Panc1 (cell line): ENCODE data around the gene ACAD9. TPM values are rescaled to one million over a fixed set of nuclear protein-coding genes. Genes with fewer than 3 reads are reported as not detected.

Experiments used
- ATAC-seq: fragments of 200-7000 bp; cut with Tn5 transposase; 2 replicates; pipeline ENCODE4 v1.9.1; 2020; ENCODE audit warnings: mild to moderate bottlenecking, moderate library complexity
- BruUV-seq: library from RNA; stranded (reverse); fragments of 400-500 nt; replicated peaks from 2 replicates; lab custom pipeline; 2021; lab: Mats Ljungman, UMichigan
- CTCF ChIA-PET: fragments of 300-600 bp; sonication (Branson Sonifier 250); formaldehyde crosslinking; loops from one replicate; lab custom pipeline; 2022; ENCODE audit warnings: antibody characterized with exemption; lab: Charles Lee
- POLR2A ChIA-PET: fragments of 300-600 bp; sonication (Branson Sonifier 250); formaldehyde crosslinking; loops from one replicate; lab custom pipeline; 2022; ENCODE audit warnings: antibody characterized with exemption; lab: Charles Lee
- DNase-seq: peaks from one replicate; pipeline ENCODE4 v3.0.0-alpha.2; 2010; ENCODE audit warnings: low read depth, low spot score
- H3K27ac ChIP-seq: 2 replicates; pipeline ENCODE4 v1.5.1; 2011; ENCODE audit warnings: mild to moderate bottlenecking, low read length, inconsistent platforms
- H3K27me3 ChIP-seq: fragments of 200-500 bp; sonication (Bioruptor generic); 2 replicates; pipeline ENCODE4 v1.6.0; 2014; ENCODE audit warnings: low read length, inconsistent platforms; ENCODE audit not compliant: control insufficient read depth, insufficient read depth
- H3K36me3 ChIP-seq: fragments of 200-500 bp; sonication (Bioruptor generic); 2 replicates; pipeline ENCODE4 v1.5.1; 2014; ENCODE audit warnings: inconsistent platforms, mild to moderate bottlenecking, low read length, moderate library complexity; ENCODE audit not compliant: control insufficient read depth, insufficient read depth
- H3K4me1 ChIP-seq: 2 replicates; pipeline ENCODE4 v1.5.1; 2011; ENCODE audit warnings: inconsistent platforms, mild to moderate bottlenecking, low read length, moderate library complexity; ENCODE audit not compliant: control insufficient read depth, insufficient read depth
- H3K4me3 ChIP-seq, 2 experiments: 2 replicates each; pipeline ENCODE4 v1.5.1; 2011 to 2012; ENCODE audit warnings: low read depth in 2 of 2, low read length in 2 of 2, mild to moderate bottlenecking in 2 of 2, inconsistent platforms in 1 of 2, moderate library complexity in 1 of 2
- H3K9me3 ChIP-seq: fragments of 200-500 bp; sonication (Bioruptor generic); 2 replicates; pipeline ENCODE4 v1.5.1; 2014; ENCODE audit warnings: low read depth, mild to moderate bottlenecking, inconsistent platforms, low read length, moderate library complexity; ENCODE audit not compliant: control insufficient read depth, insufficient read depth
- CTCF ChIP-seq: fragments of 450-650 bp; IDR thresholded peaks from 2 replicates; pipeline ENCODE4 v1.5.1; 2017; ENCODE audit warnings: mild to moderate bottlenecking
- POLR2AphosphoS5 ChIP-seq: IDR thresholded peaks from 2 replicates; pipeline ENCODE4 v1.6.1; 2012; ENCODE audit warnings: mild to moderate bottlenecking, low read depth, low read length, moderate library complexity
- SIN3A ChIP-seq: IDR thresholded peaks from 2 replicates; pipeline ENCODE4 v1.6.1; 2012; ENCODE audit warnings: low read depth, mild to moderate bottlenecking, low read length, moderate library complexity, borderline replicate concordance; ENCODE audit not compliant: insufficient read depth
- TCF7L2 ChIP-seq: IDR thresholded peaks from 2 replicates; pipeline ENCODE4 v1.6.1; 2011; ENCODE audit warnings: mild to moderate bottlenecking, low read depth, low read length, inconsistent platforms
- in situ Hi-C: cut with HindIII; loops from 2 replicates; pipeline ENCODE4 v1.10.0; 2016; ENCODE audit warnings: low sequenced_read_pairs, low pct_unique_long_range_greater_than_20kb
- intact Hi-C: fragments of 100-400 bp; cut with micrococcal nuclease; formaldehyde crosslinking; loops from one replicate; pipeline ENCODE4 v1.10.0; 2022; ENCODE audit not compliant: unreplicated experiment
- total RNA-seq: library from RNA; stranded (reverse); gene quantifications from one replicate; pipeline ENCODE4 v1.2.1, GENCODE V29; 2021; ENCODE audit not compliant: unreplicated experiment
- TF ChIP-seq, protein P1 (sequence below), 2 experiments: IDR thresholded peaks; 2 replicates each; pipeline ENCODE4 v1.6.1; 2011 to 2012; ENCODE audit warnings: low read depth in 2 of 2, control low read depth in 1 of 2, low read length in 1 of 2, mild to moderate bottlenecking in 1 of 2, moderate library complexity in 1 of 2; ENCODE audit not compliant: insufficient read depth in 1 of 2

Gene ACAD9
- total RNA-seq, 1 experiment from 2014 or later: 70.9 TPM

GRCh38 chr3:128849911-128850455, 29.4 kb upstream of the ACAD9 start:
- CTCF ChIA-PET: interaction anchor here (0.6 kb wide), 1 partner anchor 169 kb away, joined by 3 read pairs; no protein-coding TSS in a partner anchor
- no peak for DNase-seq

GRCh38 chr3:128850544-128850943, 28.9 kb upstream of the ACAD9 start:
- DNase-seq (no peak), ATAC-seq (no peak)
- CTCF ChIA-PET: no interaction called here
- TF ChIP-seq SIN3A (no peak), CTCF (no peak; the same call in 1 of the 2 replicates), POLR2AphosphoS5 (no peak), TCF7L2 (no peak)
- TF ChIP-seq, protein P1, sequence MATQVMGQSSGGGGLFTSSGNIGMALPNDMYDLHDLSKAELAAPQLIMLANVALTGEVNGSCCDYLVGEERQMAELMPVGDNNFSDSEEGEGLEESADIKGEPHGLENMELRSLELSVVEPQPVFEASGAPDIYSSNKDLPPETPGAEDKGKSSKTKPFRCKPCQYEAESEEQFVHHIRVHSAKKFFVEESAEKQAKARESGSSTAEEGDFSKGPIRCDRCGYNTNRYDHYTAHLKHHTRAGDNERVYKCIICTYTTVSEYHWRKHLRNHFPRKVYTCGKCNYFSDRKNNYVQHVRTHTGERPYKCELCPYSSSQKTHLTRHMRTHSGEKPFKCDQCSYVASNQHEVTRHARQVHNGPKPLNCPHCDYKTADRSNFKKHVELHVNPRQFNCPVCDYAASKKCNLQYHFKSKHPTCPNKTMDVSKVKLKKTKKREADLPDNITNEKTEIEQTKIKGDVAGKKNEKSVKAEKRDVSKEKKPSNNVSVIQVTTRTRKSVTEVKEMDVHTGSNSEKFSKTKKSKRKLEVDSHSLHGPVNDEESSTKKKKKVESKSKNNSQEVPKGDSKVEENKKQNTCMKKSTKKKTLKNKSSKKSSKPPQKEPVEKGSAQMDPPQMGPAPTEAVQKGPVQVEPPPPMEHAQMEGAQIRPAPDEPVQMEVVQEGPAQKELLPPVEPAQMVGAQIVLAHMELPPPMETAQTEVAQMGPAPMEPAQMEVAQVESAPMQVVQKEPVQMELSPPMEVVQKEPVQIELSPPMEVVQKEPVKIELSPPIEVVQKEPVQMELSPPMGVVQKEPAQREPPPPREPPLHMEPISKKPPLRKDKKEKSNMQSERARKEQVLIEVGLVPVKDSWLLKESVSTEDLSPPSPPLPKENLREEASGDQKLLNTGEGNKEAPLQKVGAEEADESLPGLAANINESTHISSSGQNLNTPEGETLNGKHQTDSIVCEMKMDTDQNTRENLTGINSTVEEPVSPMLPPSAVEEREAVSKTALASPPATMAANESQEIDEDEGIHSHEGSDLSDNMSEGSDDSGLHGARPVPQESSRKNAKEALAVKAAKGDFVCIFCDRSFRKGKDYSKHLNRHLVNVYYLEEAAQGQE (IDR thresholded peaks at IDR 0.05; ENCODE audit: insufficient read depth in 1 of 2, low read depth in 2 of 2, low read length in 1 of 2): no peak
- Histone ChIP-seq H3K27me3 (no peaks in the 10 kb centered on the region), H3K4me1 (peaks cover 8% of the 10 kb centered on the region; the same call in 1 of the 2 replicates), H3K27ac (no peak overlapping the region), H3K36me3 (no peaks in the 10 kb centered on the region), H3K9me3 (peaks cover 15% of the 10 kb centered on the region), H3K4me3 (no peak overlapping the region)
- intact Hi-C loops: no loop called here
- in situ Hi-C loops: loop anchor here (5.0 kb wide), 1 partner anchor 53 kb away; no protein-coding TSS in a partner anchor
- no TSS peak for BruUV-seq
- POLR2A ChIA-PET: no interaction called here

More at GRCh38 chr3:128849911-128850455, 29.4 kb upstream of the ACAD9 start:
- Histone ChIP-seq H3K4me1 (peaks cover 13% of the 10 kb centered on the region; the same call in 1 of the 2 replicates), H3K27me3 (no peaks in the 10 kb centered on the region), H3K27ac (no peak overlapping the region), H3K9me3 (peaks cover 9% of the 10 kb centered on the region), H3K36me3 (no peaks in the 10 kb centered on the region), H3K4me3 (no peak overlapping the region)
- TF ChIP-seq POLR2AphosphoS5 (no peak), TCF7L2 (no peak), CTCF (no peak; the same call in 1 of the 2 replicates), SIN3A (no peak)
- TF ChIP-seq, protein P1 (IDR thresholded peaks at IDR 0.05; ENCODE audit: insufficient read depth in 1 of 2, low read depth in 2 of 2, low read length in 1 of 2): no peak
- POLR2A ChIA-PET: no interaction called here
- in situ Hi-C loops (loop anchor here (5.0 kb wide), 1 partner anchor 53 kb away; no protein-coding TSS in a partner anchor), intact Hi-C loops (no loop called here)
- no TSS peak for BruUV-seq
- peak; percentile 52; the same call in 1 of the 2 replicates for ATAC-seq
